GM18870 (cell line): Measurements from ENCODE around the gene USP51.
"Not testable (repeated sequence)": the region's sequence is repeated elsewhere in the genome, so short reads cannot be mapped to it uniquely, and the experiment has no call there.

ENCODE experiments used
- ATAC-seq: cut with Tn5 transposase; IDR thresholded peaks from one replicate; pipeline ENCODE4 v1.9.1; 2021; ENCODE audit warnings: moderate library complexity; ENCODE audit not compliant: unreplicated experiment

The USP51 gene

DNA sequence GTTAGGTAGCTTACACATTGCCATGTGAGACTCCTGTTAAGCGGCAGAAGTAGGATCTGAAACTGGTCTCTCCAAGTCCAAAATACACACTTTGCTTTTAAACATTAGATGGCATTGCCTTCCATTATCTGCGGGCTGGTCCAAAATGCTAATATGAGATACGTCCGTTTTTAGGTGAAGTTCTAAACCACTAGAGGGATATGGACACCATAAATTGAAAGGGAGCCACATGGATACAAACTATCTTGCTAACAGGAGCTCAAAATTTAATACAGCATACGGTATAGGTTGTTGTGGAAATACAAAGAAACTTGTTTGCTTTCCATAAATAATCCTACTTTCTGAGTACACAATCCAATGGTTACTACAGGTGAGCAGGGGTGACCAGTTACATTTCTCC, 23.9 kb downstream of the USP51 start:
- ATAC-seq: not testable (repeated sequence)

DNA sequence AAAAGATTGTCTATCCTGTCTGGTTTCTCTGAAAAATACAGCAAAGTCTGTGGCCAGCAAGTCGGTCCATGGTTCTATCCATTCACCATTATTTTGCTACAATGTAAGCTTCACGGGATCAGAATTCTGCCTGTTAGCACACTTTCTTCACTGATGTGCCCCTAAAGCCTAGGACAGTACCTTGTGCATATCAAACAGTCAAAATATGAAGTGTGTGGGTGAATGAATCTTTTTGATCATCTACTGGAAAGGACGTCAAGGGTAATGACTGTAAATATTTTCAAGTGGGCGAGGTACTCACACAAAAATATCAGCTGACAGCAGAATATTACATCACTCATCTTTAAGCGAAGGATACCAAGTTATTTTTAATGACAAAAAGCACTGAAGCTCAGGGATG, 24.5 kb downstream of the USP51 start:
- ATAC-seq: not testable (repeated sequence)

DNA sequence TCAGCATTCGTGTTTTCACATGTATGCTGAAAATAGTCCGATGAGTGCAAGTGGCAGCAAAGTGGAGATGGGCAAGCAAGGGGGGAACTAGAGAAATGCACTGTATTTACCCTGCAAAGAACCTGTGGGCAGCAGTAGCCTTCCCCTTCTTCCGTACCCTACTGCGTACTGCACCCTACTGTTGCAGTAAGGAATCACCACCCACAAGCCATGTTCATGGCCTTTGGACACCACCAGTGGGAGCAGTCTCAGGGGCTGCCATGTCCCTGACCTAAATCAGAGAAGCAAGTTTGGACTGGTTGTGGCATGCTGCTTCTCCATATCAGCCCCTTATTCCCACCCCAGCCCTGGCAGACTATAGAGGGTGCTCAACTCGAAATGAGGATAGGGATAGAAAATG, 25.6 kb downstream of the USP51 start:
- ATAC-seq: not testable (repeated sequence)

DNA sequence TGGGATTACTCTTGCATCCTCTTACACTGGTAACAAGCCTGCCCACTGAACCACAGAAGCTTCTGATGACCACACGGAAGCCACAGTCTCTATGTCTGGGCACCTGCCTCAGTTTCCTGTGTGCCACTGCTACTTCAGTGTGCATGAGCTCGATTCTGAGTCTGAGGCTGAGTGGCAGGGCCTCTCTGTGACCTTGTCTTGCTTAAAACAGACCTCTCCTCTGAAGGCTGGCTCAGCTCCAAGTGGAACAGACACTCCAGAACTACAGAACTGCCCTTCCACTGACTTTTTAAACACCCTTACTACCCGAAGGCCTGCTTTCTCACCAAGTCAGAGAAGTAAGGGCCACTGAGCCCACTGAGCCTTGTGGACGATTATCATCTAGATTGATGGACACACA, 29.7 kb downstream of the USP51 start:
- not testable (repeated sequence) for ATAC-seq

DNA sequence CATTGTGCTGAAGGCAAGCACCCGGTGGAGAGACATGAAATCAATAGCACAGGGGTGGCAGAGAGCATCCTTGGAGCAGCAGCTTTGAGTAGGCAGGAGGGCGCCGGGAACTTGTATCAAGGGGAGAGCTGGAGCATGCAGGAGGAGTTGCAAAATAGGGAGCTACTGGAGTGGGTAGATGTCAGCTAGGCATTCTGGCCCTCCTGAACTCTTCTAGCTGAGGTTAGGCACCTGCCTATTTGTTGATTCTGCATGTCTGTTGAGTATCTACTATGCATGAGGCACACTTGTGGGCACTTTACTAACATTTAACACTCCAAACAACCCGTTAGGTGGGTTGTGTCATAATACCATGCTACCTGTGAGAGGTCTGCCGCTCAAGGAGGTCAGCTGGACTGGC, 30.2 kb downstream of the USP51 start:
- not testable (repeated sequence) for ATAC-seq

DNA sequence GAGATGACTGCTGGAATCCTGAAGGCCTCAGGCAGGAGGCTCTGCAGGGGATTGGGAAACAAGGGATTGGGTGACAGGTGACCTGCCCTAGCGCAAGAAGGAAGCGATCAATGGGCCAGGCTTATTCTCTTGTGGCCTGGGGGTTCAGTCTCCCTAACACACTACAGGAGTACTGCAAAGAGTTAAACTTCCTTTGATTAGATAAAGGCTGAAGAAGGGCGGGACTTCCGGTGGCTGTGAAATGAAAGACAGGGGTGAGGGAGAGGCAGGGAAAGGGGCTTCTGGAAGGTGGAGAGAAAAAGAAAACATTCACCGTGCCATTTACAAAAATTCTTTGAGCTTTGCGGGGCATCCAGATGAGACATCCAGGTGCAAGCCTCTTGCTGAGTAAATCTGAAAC, 33.9 kb downstream of the USP51 start:
- not testable (repeated sequence) for ATAC-seq

DNA sequence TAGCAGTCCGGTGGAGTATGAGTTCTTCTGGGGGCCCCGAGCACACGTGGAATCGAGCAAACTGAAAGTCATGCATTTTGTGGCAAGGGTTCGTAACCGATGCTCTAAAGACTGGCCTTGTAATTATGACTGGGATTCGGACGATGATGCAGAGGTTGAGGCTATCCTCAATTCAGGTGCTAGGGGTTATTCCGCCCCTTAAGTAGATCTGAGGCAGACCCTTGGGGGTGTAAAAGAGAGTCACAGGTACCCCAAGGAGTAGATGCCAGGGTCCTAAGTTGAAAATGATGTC, 36.9 kb downstream of the USP51 start:
- no peak for ATAC-seq

DNA sequence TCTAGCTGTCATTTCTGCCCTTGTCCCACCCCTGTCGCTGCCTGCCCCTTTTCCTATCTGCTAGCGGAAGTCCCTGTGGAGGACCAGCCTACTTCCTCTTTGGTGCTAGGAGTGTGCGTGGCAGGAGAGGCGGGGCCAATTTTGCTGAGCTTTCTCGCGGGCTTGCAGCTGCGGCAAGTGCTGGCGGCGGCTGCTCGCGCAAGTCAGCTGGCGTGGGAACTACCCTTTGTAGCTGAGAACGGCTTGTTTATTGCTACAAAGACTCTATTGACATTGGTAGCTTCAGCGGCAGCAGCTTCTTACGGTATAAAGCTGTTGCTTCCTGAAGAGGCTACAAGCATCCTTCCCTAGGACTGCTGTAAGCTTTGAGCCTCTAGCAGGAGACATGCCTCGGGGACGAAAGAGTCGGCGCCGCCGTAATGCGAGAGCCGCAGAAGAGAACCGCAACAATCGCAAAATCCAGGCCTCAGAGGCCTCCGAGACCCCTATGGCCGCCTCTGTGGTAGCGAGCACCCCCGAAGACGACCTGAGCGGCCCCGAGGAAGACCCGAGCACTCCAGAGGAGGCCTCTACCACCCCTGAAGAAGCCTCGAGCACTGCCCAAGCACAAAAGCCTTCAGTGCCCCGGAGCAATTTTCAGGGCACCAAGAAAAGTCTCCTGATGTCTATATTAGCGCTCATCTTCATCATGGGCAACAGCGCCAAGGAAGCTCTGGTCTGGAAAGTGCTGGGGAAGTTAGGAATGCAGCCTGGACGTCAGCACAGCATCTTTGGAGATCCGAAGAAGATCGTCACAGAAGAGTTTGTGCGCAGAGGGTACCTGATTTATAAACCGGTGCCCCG, 37.4 kb downstream of the USP51 start, which contains the start of gene MAGEH1:
TSS of gene MAGEH1 (plus strand) at position 138 of the 843 bp plus-strand sequence. CDS start at position 386, 248 bp downstream.
- peak; percentile 97 for ATAC-seq

DNA sequence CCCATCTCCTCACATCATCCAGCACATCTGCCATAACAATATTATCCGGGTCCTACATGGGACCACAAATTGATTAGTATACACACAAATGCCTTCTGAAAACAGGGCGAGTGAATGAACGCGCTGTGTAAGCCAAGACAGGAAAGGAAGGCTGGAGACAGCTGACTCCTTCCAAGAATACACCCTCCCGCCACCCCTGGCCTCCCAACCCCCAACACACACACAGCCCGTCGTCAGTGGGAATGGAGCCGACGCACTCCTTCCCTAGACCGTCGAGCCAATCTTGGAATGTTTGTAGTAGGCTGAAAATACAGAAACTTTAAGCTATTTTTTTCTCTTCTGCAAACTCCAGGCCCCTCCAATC, 38.0 kb downstream of the USP51 start:
- ATAC-seq: no peak

DNA sequence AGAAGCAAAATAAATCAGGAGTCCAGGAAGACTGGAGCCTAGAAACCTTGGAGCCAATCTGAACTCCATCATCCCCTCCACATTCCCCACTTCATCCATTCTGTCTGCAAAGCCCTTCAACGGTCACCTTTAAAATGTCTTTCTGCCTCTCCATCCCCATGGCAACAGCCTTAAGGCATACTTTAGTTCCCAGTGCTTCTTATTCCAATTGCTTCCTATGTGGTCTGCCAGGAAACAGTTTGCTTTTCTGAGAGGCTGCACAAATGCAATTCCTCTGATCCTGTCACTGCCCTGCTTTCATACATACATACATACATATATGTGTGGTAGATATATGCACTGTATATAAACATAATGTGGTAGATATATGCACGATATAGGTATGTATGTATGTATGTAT, 38.5 kb downstream of the USP51 start:
- ATAC-seq: no peak

DNA sequence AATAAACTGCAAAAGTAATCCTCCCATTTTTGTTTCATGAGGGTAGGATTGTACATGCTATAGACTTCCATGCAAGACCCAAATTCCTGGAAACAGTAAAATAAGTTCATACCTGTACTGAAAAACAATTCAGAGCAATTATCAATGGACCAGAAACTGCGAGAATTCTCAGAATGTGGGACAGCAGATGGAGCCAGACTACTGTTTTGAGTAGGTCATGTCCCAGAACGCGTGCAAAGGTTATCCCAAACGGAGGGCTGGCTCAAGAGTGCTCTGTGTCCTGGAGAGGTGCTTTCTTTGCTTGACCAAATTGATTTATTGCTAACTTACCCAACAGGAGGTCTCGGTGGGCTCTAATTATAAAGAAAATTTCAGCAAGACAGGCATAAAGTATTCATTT, 39.4 kb downstream of the USP51 start:
- no peak for ATAC-seq

DNA sequence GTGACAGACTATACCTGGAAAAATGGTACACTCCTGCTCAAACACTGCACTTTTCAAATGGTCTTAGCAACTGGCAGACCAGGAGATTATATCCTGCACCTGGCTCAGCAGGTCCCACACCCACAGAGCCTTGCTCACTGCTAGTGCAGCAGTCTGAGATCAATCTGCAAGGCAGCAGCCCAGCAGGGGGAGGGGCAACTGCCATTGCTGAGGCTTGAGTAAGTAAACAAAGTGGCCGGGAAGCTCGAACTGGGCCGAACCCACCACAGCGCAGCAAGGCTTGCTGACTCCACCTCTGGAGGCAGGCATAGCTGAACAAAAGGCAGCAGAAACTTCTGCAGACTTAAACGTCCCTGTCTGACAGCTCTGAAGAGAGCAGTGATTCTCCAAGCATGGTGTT, 46.2 kb downstream of the USP51 start:
- not testable (repeated sequence) for ATAC-seq
